H9 (cell line): ENCODE measurements around the gene SURF2. TPM values are rescaled to one million over a fixed set of nuclear protein-coding genes. Genes with fewer than 3 reads are reported as not detected.

Experiments
- DNase-seq: peaks from one replicate; pipeline ENCODE4 v3.0.0-alpha.2; 2017
- H2AFZ ChIP-seq: one replicate; pipeline ENCODE4 v1.6.1; 2013; ENCODE audit warnings: mild to moderate bottlenecking, low read length, control low read depth, moderate library complexity
- H2AK5ac ChIP-seq: 2 replicates; pipeline ENCODE4 v1.6.1; 2013; ENCODE audit warnings: low read length, control low read depth, mixed read lengths; ENCODE audit not compliant: insufficient read length
- H2BK120ac ChIP-seq: one replicate; pipeline ENCODE4 v1.6.1; 2013; ENCODE audit warnings: low read depth, mild to moderate bottlenecking, low read length, control low read depth, inconsistent platforms; ENCODE audit not compliant: poor library complexity, severe bottlenecking
- H2BK12ac ChIP-seq: 2 replicates; pipeline ENCODE4 v1.6.1; 2013; ENCODE audit warnings: low read length, control low read depth, mixed read lengths, low read depth; ENCODE audit not compliant: insufficient read length
- H2BK15ac ChIP-seq: 2 replicates; pipeline ENCODE4 v1.6.1; 2013; ENCODE audit warnings: low read depth, low read length, control low read depth
- H2BK20ac ChIP-seq: one replicate; pipeline ENCODE4 v1.6.1; 2013; ENCODE audit warnings: low read depth, mild to moderate bottlenecking, low read length, control low read depth, inconsistent platforms; ENCODE audit not compliant: poor library complexity, severe bottlenecking
- H2BK5ac ChIP-seq: 2 replicates; pipeline ENCODE4 v1.6.1; 2013; ENCODE audit warnings: low read length, control low read depth, mixed read lengths; ENCODE audit not compliant: insufficient read length
- H3K14ac ChIP-seq: 2 replicates; pipeline ENCODE4 v1.6.1; 2013; ENCODE audit warnings: low read length, control low read depth; ENCODE audit not compliant: insufficient read depth
- H3K18ac ChIP-seq: 2 replicates; pipeline ENCODE4 v1.6.1; 2013; ENCODE audit warnings: low read depth, mild to moderate bottlenecking, mixed read lengths, low read length, control low read depth; ENCODE audit not compliant: insufficient read length
- H3K23ac ChIP-seq: 2 replicates; pipeline ENCODE4 v1.6.1; 2013; ENCODE audit warnings: low read length, control low read depth, mixed read lengths, low read depth; ENCODE audit not compliant: insufficient read length
- H3K23me2 ChIP-seq: 2 replicates; pipeline ENCODE4 v1.6.1; 2013; ENCODE audit warnings: low read depth, mild to moderate bottlenecking, mixed read lengths, low read length, control low read depth; ENCODE audit not compliant: insufficient read length, poor library complexity, severe bottlenecking
- H3K27ac ChIP-seq: 2 replicates; pipeline ENCODE4 v1.5.1; 2013; ENCODE audit warnings: low read length, control low read depth, mixed read lengths, low read depth; ENCODE audit not compliant: insufficient read length
- H3K27me3 ChIP-seq: 2 replicates; pipeline ENCODE4 v1.6.1; 2013; ENCODE audit warnings: low read length, control low read depth, inconsistent platforms; ENCODE audit not compliant: insufficient read depth
- H3K4ac ChIP-seq: 2 replicates; pipeline ENCODE4 v1.6.1; 2013; ENCODE audit warnings: low read depth, mild to moderate bottlenecking, control low read depth, inconsistent platforms, low read length, moderate library complexity
- H3K4me1 ChIP-seq: 2 replicates; pipeline ENCODE4 v1.6.1; 2013; ENCODE audit warnings: low read length, control low read depth, inconsistent platforms; ENCODE audit not compliant: insufficient read depth
- H3K4me2 ChIP-seq: 2 replicates; pipeline ENCODE4 v1.6.1; 2013; ENCODE audit warnings: low read length, control low read depth, mixed read lengths; ENCODE audit not compliant: insufficient read length, insufficient read depth
- H3K56ac ChIP-seq: 2 replicates; pipeline ENCODE4 v1.6.1; 2013; ENCODE audit warnings: low read depth, mild to moderate bottlenecking, mixed read lengths, low read length, control low read depth; ENCODE audit not compliant: insufficient read length
- H3K79me1 ChIP-seq: 2 replicates; pipeline ENCODE4 v1.6.1; 2013; ENCODE audit warnings: low read depth, mild to moderate bottlenecking, moderate library complexity, low read length, control low read depth, inconsistent platforms; ENCODE audit not compliant: insufficient read depth, poor library complexity, severe bottlenecking
- H3K79me2 ChIP-seq: 2 replicates; pipeline ENCODE4 v1.6.1; 2013; ENCODE audit warnings: low read length, control low read depth, inconsistent platforms; ENCODE audit not compliant: insufficient read depth
- H3K9ac ChIP-seq: 2 replicates; pipeline ENCODE4 v1.6.1; 2013; ENCODE audit warnings: low read length, control low read depth, mixed read lengths; ENCODE audit not compliant: insufficient read length; ENCODE audit errors: extremely low read depth
- H3K9me3 ChIP-seq: one replicate; pipeline ENCODE4 v1.6.1; 2013; ENCODE audit warnings: low read depth, low read length, inconsistent platforms; ENCODE audit not compliant: control insufficient read depth
- H3T11ph ChIP-seq: one replicate; pipeline ENCODE4 v1.6.1; 2013; ENCODE audit warnings: mild to moderate bottlenecking, low read length, control low read depth, inconsistent platforms
- H4K20me1 ChIP-seq: one replicate; pipeline ENCODE4 v1.6.1; 2013; ENCODE audit not compliant: control insufficient read depth, insufficient read length, insufficient read depth
- H4K5ac ChIP-seq: 2 replicates; pipeline ENCODE4 v1.6.1; 2013; ENCODE audit warnings: low read depth, mild to moderate bottlenecking, mixed read lengths, low read length, control low read depth; ENCODE audit not compliant: insufficient read length
- H4K8ac ChIP-seq: replicated peaks from 2 replicates; pipeline ENCODE4 v1.6.1; 2013; ENCODE audit warnings: low read length, control low read depth, mixed read lengths, low read depth; ENCODE audit not compliant: insufficient read length
- H4K91ac ChIP-seq: 2 replicates; pipeline ENCODE4 v1.6.1; 2013; ENCODE audit warnings: low read depth, mild to moderate bottlenecking, moderate library complexity, mixed read lengths, low read length, control low read depth; ENCODE audit not compliant: insufficient read length
- H3K27ac Mint-ChIP-seq, 3 experiments: 2 replicates in 2 of 3; 3 replicates in 1 of 3; pipeline ENCODE4 v1.8.0; 2020 to 2021; ENCODE audit warnings: mixed read lengths in 3 of 3, mild to moderate bottlenecking in 1 of 3, moderate library complexity in 1 of 3
- H3K27me3 Mint-ChIP-seq: 2 replicates; pipeline ENCODE4 v1.8.0; 2021; ENCODE audit warnings: low read depth, mild to moderate bottlenecking, moderate library complexity, mixed read lengths
- H3K36me3 Mint-ChIP-seq, 3 experiments: 2 replicates in 2 of 3; 3 replicates in 1 of 3; pipeline ENCODE4 v1.8.0; 2020 to 2021; ENCODE audit warnings: low read depth in 3 of 3, mixed read lengths in 3 of 3; ENCODE audit not compliant: insufficient read depth in 1 of 3
- H3K4me1 Mint-ChIP-seq, 2 experiments: 2 replicates each; pipeline ENCODE4 v1.8.0; 2020; ENCODE audit warnings: mixed read lengths in 2 of 2
- H3K4me3 Mint-ChIP-seq, 2 experiments: 2 replicates in 1 of 2; 3 replicates in 1 of 2; pipeline ENCODE4 v1.8.0; 2020 to 2021; ENCODE audit warnings: mild to moderate bottlenecking in 2 of 2, mixed read lengths in 2 of 2, moderate library complexity in 1 of 2
- H3K9me3 Mint-ChIP-seq, 2 experiments: 2 replicates in 1 of 2; 3 replicates in 1 of 2; pipeline ENCODE4 v1.8.0; 2020; ENCODE audit warnings: mild to moderate bottlenecking in 2 of 2, mixed read lengths in 2 of 2, moderate library complexity in 1 of 2
- CTCF ChIP-seq: fragments of 200-600 bp; sonication (generic); conservative IDR thresholded peaks from 3 replicates; pipeline ENCODE4 v1.8.0; 2021; ENCODE audit warnings: antibody characterized with exemption, mild to moderate bottlenecking
- WGBS: extraction: QIAGEN DNeasy Blood & Tissue Kit; methylation state at CpG from one replicate; pipeline ENCODE4 v1.1.7; 2013; ENCODE audit warnings: missing lambda C conversion rate, low lambda C conversion rate, mixed read lengths; ENCODE audit not compliant: insufficient read length; ENCODE audit errors: extremely low coverage; 5-methylcytosine and 5-hydroxymethylcytosine counted together
- total RNA-seq: library from RNA; stranded (reverse); gene quantifications from 2 replicates; pipeline ENCODE4 v1.2.1, GENCODE V29; 2021

SURF2 gene
- total RNA-seq, 1 experiment from 2014 or later, result 44.4 TPM

GRCh38 chr9:133367221-133367620 is 10.9 kb downstream of the SURF2 start:
- no peak overlapping the region for H2BK120ac ChIP-seq
- no peak overlapping the region for H3K9ac ChIP-seq
- no peak for DNase-seq
- no peaks in the 10 kb centered on the region for H3K4me1 ChIP-seq
- peaks cover 33 to 87% (median 74%) of the 10 kb centered on the region in 3 experiments; a peak in 6 of 7 replicates for H3K36me3 Mint-ChIP-seq
- H3K27ac ChIP-seq, result no peak overlapping the region
- H4K91ac ChIP-seq, result no peak overlapping the region
- no peak overlapping the region for H3K4ac ChIP-seq
- no peak for TF ChIP-seq CTCF
- H3K9me3 ChIP-seq, result no peaks in the 10 kb centered on the region
- H4K5ac ChIP-seq, result no peak overlapping the region
- no peak overlapping the region for H3T11ph ChIP-seq
- no peak overlapping the region for H2BK5ac ChIP-seq
- no peak overlapping the region for H2BK20ac ChIP-seq
- H3K18ac ChIP-seq, result no peak overlapping the region
- WGBS, result no CpG with 5 or more reads among the region's 22 CpGs
- no peaks in the 10 kb centered on the region for H4K20me1 ChIP-seq
- H2BK12ac ChIP-seq, result no peak overlapping the region
- H3K4me2 ChIP-seq, result no peak overlapping the region
- no peak overlapping the region; a peak in 1 of 5 replicates for H3K4me3 Mint-ChIP-seq
- no peak overlapping the region for H3K23ac ChIP-seq
- no peak overlapping the region for H4K8ac ChIP-seq
- no peak overlapping the region for H3K56ac ChIP-seq
- no peaks in the 10 kb centered on the region for H3K27me3 Mint-ChIP-seq
- H2AFZ ChIP-seq, result no peak overlapping the region
- no peak overlapping the region for H3K27ac Mint-ChIP-seq
- H2AK5ac ChIP-seq, result no peak overlapping the region
- no peaks in the 10 kb centered on the region for H3K9me3 Mint-ChIP-seq
- H3K79me2 ChIP-seq, result peaks cover 40% of the 10 kb centered on the region; the same call in 1 of the 2 replicates
- peaks cover 26% of the 10 kb centered on the region for H3K79me1 ChIP-seq
- H3K14ac ChIP-seq, result no peak overlapping the region
- no peaks in the 10 kb centered on the region for H3K27me3 ChIP-seq
- H2BK15ac ChIP-seq, result no peak overlapping the region
- peaks cover 0 to 3% of the 10 kb centered on the region in 2 experiments; a peak in 2 of 4 replicates for H3K4me1 Mint-ChIP-seq
- no peaks in the 10 kb centered on the region for H3K23me2 ChIP-seq
